Measurements from ENCODE around the gene MAP4. TPM values are rescaled to one million over a fixed set of nuclear protein-coding genes. Genes with fewer than 3 reads are reported as not detected.

The MAP4 gene
- total and polyA plus RNA-seq, 2 of the 13 experiments (the other 11 are each of a cell fraction or from before 2014, with no cell fraction given) = 33.1 to 38.7 TPM

DNA sequence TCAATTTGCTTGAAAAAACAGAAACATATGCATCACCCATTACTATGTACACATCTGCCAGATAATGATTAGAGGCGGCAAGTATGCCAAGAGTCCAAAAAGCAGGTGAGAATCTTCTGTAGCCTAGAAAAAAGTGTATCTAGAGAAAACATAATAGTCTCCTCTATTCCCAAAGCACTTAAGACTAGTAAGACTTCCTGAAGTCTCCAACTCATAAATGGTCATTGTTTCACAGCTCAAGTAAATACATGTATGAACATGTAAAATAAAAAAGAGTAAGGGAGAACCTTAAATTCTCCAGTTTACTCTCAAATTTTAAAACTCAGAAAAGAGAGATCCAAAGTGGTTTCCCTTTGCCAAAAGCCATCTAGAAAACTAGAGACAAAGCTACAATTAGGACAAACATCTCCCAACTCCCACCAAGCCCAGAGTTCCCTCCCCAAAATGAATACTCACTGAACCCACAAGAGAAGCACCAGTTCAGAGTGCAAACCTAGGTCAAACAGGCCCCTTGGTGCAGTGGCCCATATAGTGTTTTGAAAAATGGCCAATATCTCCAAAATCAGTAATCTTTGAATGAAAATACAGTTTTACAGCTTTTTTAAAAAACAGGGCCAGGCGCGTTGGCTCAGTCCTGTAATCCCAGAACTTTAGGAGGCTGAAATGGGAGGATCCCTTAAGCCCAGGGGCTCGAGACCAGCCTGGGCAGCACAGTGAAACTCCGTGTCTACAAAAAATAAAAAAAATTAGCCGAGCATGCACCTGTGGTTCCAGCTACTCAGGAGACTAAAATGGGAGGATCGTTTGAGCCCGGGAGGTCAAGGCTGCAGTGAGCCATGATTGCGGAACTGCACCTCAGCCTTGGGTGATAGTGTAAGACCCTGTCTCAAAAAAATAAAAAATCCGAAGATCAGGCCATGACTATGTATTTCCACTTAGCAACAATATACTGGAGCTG lies 11.0 kb upstream of the MAP4 start (continued):
- TF ChIP-seq, protein P1, sequence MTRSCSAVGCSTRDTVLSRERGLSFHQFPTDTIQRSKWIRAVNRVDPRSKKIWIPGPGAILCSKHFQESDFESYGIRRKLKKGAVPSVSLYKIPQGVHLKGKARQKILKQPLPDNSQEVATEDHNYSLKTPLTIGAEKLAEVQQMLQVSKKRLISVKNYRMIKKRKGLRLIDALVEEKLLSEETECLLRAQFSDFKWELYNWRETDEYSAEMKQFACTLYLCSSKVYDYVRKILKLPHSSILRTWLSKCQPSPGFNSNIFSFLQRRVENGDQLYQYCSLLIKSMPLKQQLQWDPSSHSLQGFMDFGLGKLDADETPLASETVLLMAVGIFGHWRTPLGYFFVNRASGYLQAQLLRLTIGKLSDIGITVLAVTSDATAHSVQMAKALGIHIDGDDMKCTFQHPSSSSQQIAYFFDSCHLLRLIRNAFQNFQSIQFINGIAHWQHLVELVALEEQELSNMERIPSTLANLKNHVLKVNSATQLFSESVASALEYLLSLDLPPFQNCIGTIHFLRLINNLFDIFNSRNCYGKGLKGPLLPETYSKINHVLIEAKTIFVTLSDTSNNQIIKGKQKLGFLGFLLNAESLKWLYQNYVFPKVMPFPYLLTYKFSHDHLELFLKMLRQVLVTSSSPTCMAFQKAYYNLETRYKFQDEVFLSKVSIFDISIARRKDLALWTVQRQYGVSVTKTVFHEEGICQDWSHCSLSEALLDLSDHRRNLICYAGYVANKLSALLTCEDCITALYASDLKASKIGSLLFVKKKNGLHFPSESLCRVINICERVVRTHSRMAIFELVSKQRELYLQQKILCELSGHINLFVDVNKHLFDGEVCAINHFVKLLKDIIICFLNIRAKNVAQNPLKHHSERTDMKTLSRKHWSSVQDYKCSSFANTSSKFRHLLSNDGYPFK (CRISPR knock-in tag; IDR thresholded peaks at IDR 0.05; ENCODE audit: borderline replicate concordance) = no peak
- TF ChIP-seq EEA1 (CRISPR knock-in tag; IDR thresholded peaks at IDR 0.05; ENCODE audit: borderline replicate concordance) (no peak), SP5 (CRISPR knock-in tag; IDR thresholded peaks at IDR 0.05; ENCODE audit: borderline replicate concordance, low read depth) (no peak), RFX1 (IDR thresholded peaks at IDR 0.05) (no peak), RFX5 (IDR thresholded peaks at IDR 0.05; ENCODE audit: low read depth, low read length) (0 out of 2 replicates have a peak, but pooled peaks have one; percentile 26), ZEB1 (IDR thresholded peaks at IDR 0.05; ENCODE audit: insufficient replicate concordance, low read depth) (peak; percentile 42), PHF21A (CRISPR knock-in tag; IDR thresholded peaks at IDR 0.05) (0 out of 2 replicates have a peak, but pooled peaks have one; percentile 19), ZBTB7B (CRISPR knock-in tag; IDR thresholded peaks at IDR 0.05) (peak; percentile 51; the same call in 1 of the 2 replicates), TARDBP (CRISPR knock-in tag; IDR thresholded peaks at IDR 0.05) (no peak)
- TF ChIP-seq, protein P2, sequence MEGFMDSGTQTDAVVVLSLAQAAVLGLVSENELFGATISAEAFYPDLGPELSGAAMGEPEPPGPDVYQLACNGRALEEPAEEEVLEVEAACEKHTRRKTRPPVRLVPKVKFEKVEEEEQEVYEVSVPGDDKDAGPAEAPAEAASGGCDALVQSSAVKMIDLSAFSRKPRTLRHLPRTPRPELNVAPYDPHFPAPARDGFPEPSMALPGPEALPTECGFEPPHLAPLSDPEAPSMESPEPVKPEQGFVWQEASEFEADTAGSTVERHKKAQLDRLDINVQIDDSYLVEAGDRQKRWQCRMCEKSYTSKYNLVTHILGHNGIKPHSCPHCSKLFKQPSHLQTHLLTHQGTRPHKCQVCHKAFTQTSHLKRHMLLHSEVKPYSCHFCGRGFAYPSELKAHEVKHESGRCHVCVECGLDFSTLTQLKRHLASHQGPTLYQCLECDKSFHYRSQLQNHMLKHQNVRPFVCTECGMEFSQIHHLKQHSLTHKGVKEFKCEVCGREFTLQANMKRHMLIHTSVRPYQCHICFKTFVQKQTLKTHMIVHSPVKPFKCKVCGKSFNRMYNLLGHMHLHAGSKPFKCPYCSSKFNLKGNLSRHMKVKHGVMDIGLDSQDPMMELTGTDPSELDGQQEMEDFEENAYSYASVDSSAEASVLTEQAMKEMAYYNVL (CRISPR knock-in tag; IDR thresholded peaks at IDR 0.05; ENCODE audit: borderline replicate concordance) = no peak
- TF ChIP-seq, protein P3, sequence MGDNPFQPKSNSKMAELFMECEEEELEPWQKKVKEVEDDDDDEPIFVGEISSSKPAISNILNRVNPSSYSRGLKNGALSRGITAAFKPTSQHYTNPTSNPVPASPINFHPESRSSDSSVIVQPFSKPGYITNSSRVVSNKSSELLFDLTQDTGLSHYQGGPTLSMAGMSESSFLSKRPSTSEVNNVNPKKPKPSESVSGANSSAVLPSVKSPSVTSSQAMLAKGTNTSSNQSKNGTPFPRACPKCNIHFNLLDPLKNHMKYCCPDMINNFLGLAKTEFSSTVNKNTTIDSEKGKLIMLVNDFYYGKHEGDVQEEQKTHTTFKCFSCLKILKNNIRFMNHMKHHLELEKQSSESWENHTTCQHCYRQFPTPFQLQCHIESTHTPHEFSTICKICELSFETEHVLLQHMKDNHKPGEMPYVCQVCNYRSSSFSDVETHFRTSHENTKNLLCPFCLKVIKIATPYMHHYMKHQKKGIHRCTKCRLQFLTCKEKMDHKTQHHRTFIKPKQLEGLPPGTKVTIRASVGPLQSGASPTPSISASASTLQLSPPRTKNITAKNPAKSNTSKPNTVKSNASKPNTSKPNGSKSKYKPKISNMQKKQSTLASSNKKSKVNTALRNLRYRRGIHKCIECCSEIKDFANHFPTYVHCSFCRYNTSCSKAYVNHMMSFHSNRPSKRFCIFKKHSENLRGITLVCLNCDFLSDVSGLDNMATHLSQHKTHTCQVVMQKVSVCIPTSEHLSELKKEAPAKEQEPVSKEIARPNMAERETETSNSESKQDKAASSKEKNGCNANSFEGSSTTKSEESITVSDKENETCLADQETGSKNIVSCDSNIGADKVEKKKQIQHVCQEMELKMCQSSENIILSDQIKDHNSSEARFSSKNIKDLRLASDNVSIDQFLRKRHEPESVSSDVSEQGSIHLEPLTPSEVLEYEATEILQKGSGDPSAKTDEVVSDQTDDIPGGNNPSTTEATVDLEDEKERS (CRISPR knock-in tag; IDR thresholded peaks at IDR 0.05) = no peak
- TF ChIP-seq, protein P4, sequence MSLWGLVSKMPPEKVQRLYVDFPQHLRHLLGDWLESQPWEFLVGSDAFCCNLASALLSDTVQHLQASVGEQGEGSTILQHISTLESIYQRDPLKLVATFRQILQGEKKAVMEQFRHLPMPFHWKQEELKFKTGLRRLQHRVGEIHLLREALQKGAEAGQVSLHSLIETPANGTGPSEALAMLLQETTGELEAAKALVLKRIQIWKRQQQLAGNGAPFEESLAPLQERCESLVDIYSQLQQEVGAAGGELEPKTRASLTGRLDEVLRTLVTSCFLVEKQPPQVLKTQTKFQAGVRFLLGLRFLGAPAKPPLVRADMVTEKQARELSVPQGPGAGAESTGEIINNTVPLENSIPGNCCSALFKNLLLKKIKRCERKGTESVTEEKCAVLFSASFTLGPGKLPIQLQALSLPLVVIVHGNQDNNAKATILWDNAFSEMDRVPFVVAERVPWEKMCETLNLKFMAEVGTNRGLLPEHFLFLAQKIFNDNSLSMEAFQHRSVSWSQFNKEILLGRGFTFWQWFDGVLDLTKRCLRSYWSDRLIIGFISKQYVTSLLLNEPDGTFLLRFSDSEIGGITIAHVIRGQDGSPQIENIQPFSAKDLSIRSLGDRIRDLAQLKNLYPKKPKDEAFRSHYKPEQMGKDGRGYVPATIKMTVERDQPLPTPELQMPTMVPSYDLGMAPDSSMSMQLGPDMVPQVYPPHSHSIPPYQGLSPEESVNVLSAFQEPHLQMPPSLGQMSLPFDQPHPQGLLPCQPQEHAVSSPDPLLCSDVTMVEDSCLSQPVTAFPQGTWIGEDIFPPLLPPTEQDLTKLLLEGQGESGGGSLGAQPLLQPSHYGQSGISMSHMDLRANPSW (CRISPR knock-in tag; IDR thresholded peaks at IDR 0.05; ENCODE audit: borderline replicate concordance) = no peak
